Measurements from ENCODE around the gene CRELD1. TPM values are rescaled to one million over a fixed set of nuclear protein-coding genes. Genes with fewer than 3 reads are reported as not detected.
A peak's percentile ranks its signal among the peaks of the same experiment; 100 is the strongest.
"Not testable (repeated sequence)": the region's sequence is repeated elsewhere in the genome, so short reads cannot be mapped to it uniquely, and the experiment has no call there.

The CRELD1 gene
- total and polyA plus RNA-seq, 2 donors (not counting 1 experiment from before 2014, with no cell fraction given): 46.8 to 47.6 TPM

GRCh38 chr3:9896755-9897407 lies 36.8 kb upstream of the CRELD1 start:
- WGBS (ENCODE audit: insufficient coverage): 100% methylated on average over 4 of the region's 10 CpGs
- H3K9me3 ChIP-seq (ENCODE audit: control extremely low read depth in 1 of 3, control insufficient read depth in 2 of 3, insufficient read depth in 1 of 3, low read length in 2 of 3); H3K9me3 Mint-ChIP-seq (ENCODE audit: insufficient read depth); H2AFZ ChIP-seq (ENCODE audit: insufficient read depth, low read depth, low read length, poor library complexity, severe bottlenecking); H4K20me1 ChIP-seq (ENCODE audit: control insufficient read depth, insufficient read depth, low read length, poor library complexity, severe bottlenecking); intact Hi-C loops (cut with micrococcal nuclease); H3K27me3 ChIP-seq (replicated peaks in 1 of 4; ENCODE audit: control extremely low read depth in 1 of 4, control insufficient read depth in 3 of 4, insufficient read depth in 4 of 4, low read length in 3 of 4); DNase-seq; POLR2A ChIA-PET; CTCF ChIA-PET; H3K4me2 ChIP-seq (replicated peaks; ENCODE audit: low read depth, low read length, poor library complexity, severe bottlenecking); H3K4me3 Mint-ChIP-seq; H3K4me3 ChIP-seq (ENCODE audit: control extremely low read depth in 1 of 5, extremely low read depth in 1 of 5, insufficient read depth in 1 of 5, low read depth in 2 of 5, low read length in 4 of 5); H3K9ac ChIP-seq (ENCODE audit: low read length); ATAC-seq (ENCODE audit: low read depth); H3K27me3 Mint-ChIP-seq: not testable (repeated sequence)
- Histone ChIP-seq H3K4me1 (ENCODE audit: control insufficient read depth in 2 of 2, insufficient read depth in 2 of 2, low read length in 2 of 2) (peaks cover 8 to 13% of the 10 kb centered on the region in 2 donors), H3K36me3 (replicated peaks in 1 of 2; ENCODE audit: control extremely low read depth in 1 of 2, control insufficient read depth in 1 of 2, extremely low read depth in 1 of 2, insufficient read depth in 2 of 2, low read length in 1 of 2) (peaks cover 3 to 16% of the 10 kb centered on the region in 2 experiments), H3K79me2 (ENCODE audit: control insufficient read depth, insufficient read depth, low read length) (peaks cover 69% of the 10 kb centered on the region), H3K27ac (ENCODE audit: low read length in 2 of 2) (peak overlapping the region in 1 of 2 donors; percentile 15)
- H3K27ac Mint-ChIP-seq: peak overlapping the region; percentile 72
- H3K4me1 Mint-ChIP-seq: peaks cover 30% of the 10 kb centered on the region

GRCh38 chr3:9897408-9898372 lies 35.9 kb upstream of the CRELD1 start:
- Histone ChIP-seq H3K4me2 (replicated peaks; ENCODE audit: low read depth, low read length, poor library complexity, severe bottlenecking) (no peak overlapping the region), H4K20me1 (ENCODE audit: control insufficient read depth, insufficient read depth, low read length, poor library complexity, severe bottlenecking) (no peaks in the 10 kb centered on the region), H3K4me3 (ENCODE audit: control extremely low read depth in 1 of 5, extremely low read depth in 1 of 5, insufficient read depth in 1 of 5, low read depth in 2 of 5, low read length in 4 of 5) (no peak overlapping the region), H3K27ac (ENCODE audit: low read length in 2 of 2) (peak overlapping the region in 1 of 2 donors; percentile 3), H2AFZ (ENCODE audit: insufficient read depth, low read depth, low read length, poor library complexity, severe bottlenecking) (no peak overlapping the region), H3K9ac (ENCODE audit: low read length) (no peak overlapping the region), H3K27me3 (replicated peaks in 1 of 4; ENCODE audit: control extremely low read depth in 1 of 4, control insufficient read depth in 3 of 4, insufficient read depth in 4 of 4, low read length in 3 of 4) (no peaks in the 10 kb centered on the region), H3K79me2 (ENCODE audit: control insufficient read depth, insufficient read depth, low read length) (peaks cover 61% of the 10 kb centered on the region), H3K9me3 (ENCODE audit: control extremely low read depth in 1 of 3, control insufficient read depth in 2 of 3, insufficient read depth in 1 of 3, low read length in 2 of 3) (no peaks in the 10 kb centered on the region), H3K4me1 (ENCODE audit: control insufficient read depth in 2 of 2, insufficient read depth in 2 of 2, low read length in 2 of 2) (peaks cover 5 to 12% of the 10 kb centered on the region in 2 donors), H3K36me3 (replicated peaks in 1 of 2; ENCODE audit: control extremely low read depth in 1 of 2, control insufficient read depth in 1 of 2, extremely low read depth in 1 of 2, insufficient read depth in 2 of 2, low read length in 1 of 2) (peaks cover 3 to 11% of the 10 kb centered on the region in 2 experiments)
- intact Hi-C loops (cut with micrococcal nuclease): no loop called here
- no peak for ATAC-seq (ENCODE audit: low read depth)
- WGBS (ENCODE audit: insufficient coverage): 76% methylated on average over 3 of the region's 4 CpGs
- no peak for DNase-seq
- ChIA-PET POLR2A (no interaction called here), CTCF (no interaction called here)
- Mint-ChIP-seq H3K27me3 (no peaks in the 10 kb centered on the region), H3K27ac (peak overlapping the region; percentile 62), H3K4me1 (peaks cover 26% of the 10 kb centered on the region), H3K9me3 (ENCODE audit: insufficient read depth) (no peaks in the 10 kb centered on the region), H3K4me3 (no peak overlapping the region)
- TF ChIP-seq EZH2 (IDR thresholded peaks at IDR 0.05; ENCODE audit: borderline replicate concordance, insufficient read depth, low read depth, low read length, poor library complexity, severe bottlenecking) (no peak), CTCF (IDR thresholded peaks at IDR 0.05) (no peak)

All from B cell (primary cell).